ENCODE measurements around the gene CPD. TPM values are rescaled to one million over a fixed set of nuclear protein-coding genes. Genes with fewer than 3 reads are reported as not detected.

The CPD gene
- total and polyA plus RNA-seq, 2 experiments from 2014 or later, result 28.0 to 121 TPM

- no peak for TF ChIP-seq EZH2 (IDR thresholded peaks at IDR 0.05; ENCODE audit: insufficient read depth, poor library complexity, severe bottlenecking)
- no peak for TF ChIP-seq EZH2phosphoT487 (IDR thresholded peaks at IDR 0.05; ENCODE audit: insufficient read depth, low read depth)
- Histone ChIP-seq H3K9me2 (ENCODE audit: insufficient read depth) (no peaks in the 10 kb centered on the region), H3K9ac (no peak overlapping the region), H3K79me2 (ENCODE audit: insufficient read depth) (peaks cover 52% of the 10 kb centered on the region), H3F3A (ENCODE audit: insufficient read depth) (no peaks in the 10 kb centered on the region), H3K9me3 (ENCODE audit: low read depth) (no peaks in the 10 kb centered on the region), H3K4me3 (no peak overlapping the region), H3K27ac (no peak overlapping the region), H2AFZ (no peak overlapping the region), H3K4me1 (ENCODE audit: insufficient read depth) (no peaks in the 10 kb centered on the region), H4K20me1 (ENCODE audit: insufficient read depth) (no peaks in the 10 kb centered on the region), H3K27me3 (replicated peaks; ENCODE audit: insufficient read depth) (no peaks in the 10 kb centered on the region), H3K36me3 (ENCODE audit: low read depth) (peaks cover 58% of the 10 kb centered on the region), H3K4me2 (ENCODE audit: unreplicated experiment) (no peak overlapping the region)
- in situ Hi-C loops (cut with MboI), result loop anchor here (25.0 kb wide), 1 partner anchor 209 kb away; no protein-coding TSS in a partner anchor
- 74 to 78% methylated on average over 4 of the region's 4 CpGs for WGBS, 2 experiments (ENCODE audit: low coverage in 1 of 2, low lambda C conversion rate in 2 of 2, missing lambda C conversion rate in 2 of 2)
- peak; percentile 11 for DNase-seq
These were observed 124.8 kb downstream of the CPD start for GRCh38 chr17:30503558-30503957.

GRCh38 chr17:30505868-30506417, 127.2 kb downstream of the CPD start:
- in situ Hi-C loops (cut with MboI), result loop anchor here (25.0 kb wide), 1 partner anchor 206 kb away; no protein-coding TSS in a partner anchor
- Histone ChIP-seq H3K79me2 (ENCODE audit: insufficient read depth) (peaks cover 50% of the 10 kb centered on the region), H2AFZ (no peak overlapping the region), H3K9me3 (ENCODE audit: low read depth) (no peaks in the 10 kb centered on the region), H3K4me2 (ENCODE audit: unreplicated experiment) (no peak overlapping the region), H3K27ac (no peak overlapping the region), H4K20me1 (ENCODE audit: insufficient read depth) (no peaks in the 10 kb centered on the region), H3K4me3 (no peak overlapping the region), H3K36me3 (ENCODE audit: low read depth) (peaks cover 59% of the 10 kb centered on the region), H3K4me1 (ENCODE audit: insufficient read depth) (no peaks in the 10 kb centered on the region), H3K27me3 (replicated peaks; ENCODE audit: insufficient read depth) (no peaks in the 10 kb centered on the region), H3K9me2 (ENCODE audit: insufficient read depth) (no peaks in the 10 kb centered on the region), H3K9ac (no peak overlapping the region), H3F3A (ENCODE audit: insufficient read depth) (0 out of 2 replicates have a peak, but pooled peaks cover 3% of the 10 kb centered on the region)
- no peak for DNase-seq
- WGBS, 2 experiments (ENCODE audit: low coverage in 1 of 2, low lambda C conversion rate in 2 of 2, missing lambda C conversion rate in 2 of 2), result 95 to 98% methylated on average over 6 of the region's 6 CpGs
- no peak for TF ChIP-seq EZH2 (IDR thresholded peaks at IDR 0.05; ENCODE audit: insufficient read depth, poor library complexity, severe bottlenecking)
- TF ChIP-seq EZH2phosphoT487 (IDR thresholded peaks at IDR 0.05; ENCODE audit: insufficient read depth, low read depth), result no peak

- H3K4me2 ChIP-seq (ENCODE audit: unreplicated experiment), result no peak overlapping the region
- no peaks in the 10 kb centered on the region for H3K9me3 ChIP-seq (ENCODE audit: low read depth)
- 95 to 100% methylated on average over 1 of the region's 1 CpG for WGBS, 2 experiments (ENCODE audit: low coverage in 1 of 2, low lambda C conversion rate in 2 of 2, missing lambda C conversion rate in 2 of 2)
- H3K27me3 ChIP-seq (replicated peaks; ENCODE audit: insufficient read depth), result no peaks in the 10 kb centered on the region
- no peaks in the 10 kb centered on the region for H4K20me1 ChIP-seq (ENCODE audit: insufficient read depth)
- H3K36me3 ChIP-seq (ENCODE audit: low read depth), result peaks cover 58% of the 10 kb centered on the region
- in situ Hi-C loops (cut with MboI), result loop anchor here (25.0 kb wide), 1 partner anchor 206 kb away; no protein-coding TSS in a partner anchor
- DNase-seq, result no peak
- peaks cover 7% of the 10 kb centered on the region; the same call in 1 of the 2 replicates for H3F3A ChIP-seq (ENCODE audit: insufficient read depth)
- H3K4me3 ChIP-seq, result no peak overlapping the region
- H3K27ac ChIP-seq, result no peak overlapping the region
- H3K9ac ChIP-seq, result no peak overlapping the region
- TF ChIP-seq EZH2 (IDR thresholded peaks at IDR 0.05; ENCODE audit: insufficient read depth, poor library complexity, severe bottlenecking), result no peak
- TF ChIP-seq EZH2phosphoT487 (IDR thresholded peaks at IDR 0.05; ENCODE audit: insufficient read depth, low read depth), result no peak
- no peak overlapping the region for H2AFZ ChIP-seq
- peaks cover 50% of the 10 kb centered on the region for H3K79me2 ChIP-seq (ENCODE audit: insufficient read depth)
- no peaks in the 10 kb centered on the region for H3K9me2 ChIP-seq (ENCODE audit: insufficient read depth)
- no peaks in the 10 kb centered on the region for H3K4me1 ChIP-seq (ENCODE audit: insufficient read depth)
These were observed 127.8 kb downstream of the CPD start for GRCh38 chr17:30506481-30506880.

GRCh38 chr17:30513346-30513745, 134.6 kb downstream of the CPD start:
- no peaks in the 10 kb centered on the region for H3K27me3 ChIP-seq (replicated peaks; ENCODE audit: insufficient read depth)
- in situ Hi-C loops (cut with MboI), result loop anchor here (25.0 kb wide), 1 partner anchor 199 kb away; no protein-coding TSS in a partner anchor
- peak overlapping the region; percentile 19 for H3K27ac ChIP-seq
- peaks cover 11% of the 10 kb centered on the region for H3K4me1 ChIP-seq (ENCODE audit: insufficient read depth)
- no peaks in the 10 kb centered on the region for H4K20me1 ChIP-seq (ENCODE audit: insufficient read depth)
- peak; percentile 63 for DNase-seq
- no peak overlapping the region for H3K9ac ChIP-seq
- peaks cover 33% of the 10 kb centered on the region; the same call in 1 of the 2 replicates for H3K36me3 ChIP-seq (ENCODE audit: low read depth)
- H2AFZ ChIP-seq, result no peak overlapping the region
- peaks cover 31% of the 10 kb centered on the region for H3F3A ChIP-seq (ENCODE audit: insufficient read depth)
- H3K4me2 ChIP-seq (ENCODE audit: unreplicated experiment), result no peak overlapping the region
- peaks cover 44% of the 10 kb centered on the region for H3K79me2 ChIP-seq (ENCODE audit: insufficient read depth)
- no peak for TF ChIP-seq EZH2phosphoT487 (IDR thresholded peaks at IDR 0.05; ENCODE audit: insufficient read depth, low read depth)
- TF ChIP-seq EZH2 (IDR thresholded peaks at IDR 0.05; ENCODE audit: insufficient read depth, poor library complexity, severe bottlenecking), result no peak
- no peaks in the 10 kb centered on the region for H3K9me2 ChIP-seq (ENCODE audit: insufficient read depth)
- H3K4me3 ChIP-seq, result no peak overlapping the region
- 84 to 93% methylated on average over 1 of the region's 1 CpG for WGBS, 2 experiments (ENCODE audit: low coverage in 1 of 2, low lambda C conversion rate in 2 of 2, missing lambda C conversion rate in 2 of 2)
- no peaks in the 10 kb centered on the region for H3K9me3 ChIP-seq (ENCODE audit: low read depth)
